Measurements from ENCODE around the gene DAPP1. TPM values are rescaled to one million over a fixed set of nuclear protein-coding genes. Genes with fewer than 3 reads are reported as not detected.

Gene DAPP1
- total and polyA plus RNA-seq, 2 of the 8 experiments (the other 6 are each of a cell fraction or from before 2014, with no cell fraction given): not detected

DNA sequence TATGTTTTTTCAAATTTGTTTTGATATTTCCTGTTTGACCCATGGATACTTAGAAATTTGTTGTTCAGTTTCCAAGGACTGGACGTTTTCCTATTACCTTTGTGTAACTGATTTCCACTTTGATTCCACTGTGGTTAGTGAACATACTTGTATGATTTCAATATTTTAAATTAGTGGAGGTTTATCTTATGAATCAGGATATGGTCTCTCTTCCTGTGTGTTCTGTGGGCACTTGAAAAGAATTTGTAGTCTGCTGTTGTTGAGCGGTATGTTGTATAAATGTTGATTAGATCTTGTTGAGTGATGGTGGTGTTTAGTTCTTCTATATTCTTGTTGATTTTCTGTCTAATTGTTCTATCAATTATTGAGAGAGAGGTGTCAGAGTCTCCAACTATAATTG is 98.8 kb downstream of the DAPP1 start (continued):
- TF ChIP-seq RXRA (IDR thresholded peaks at IDR 0.05; ENCODE audit: insufficient read depth, low read depth, low read length) (no peak), CHD1 (IDR thresholded peaks at IDR 0.05; ENCODE audit: low read depth, low read length) (no peak), PHF8 (conservative IDR thresholded peaks at IDR 0.05; ENCODE audit: low read depth, low read length) (no peak)

Measured in H1 (cell line).